ENCODE results near the gene PTH1R. TPM values are rescaled to one million over a fixed set of nuclear protein-coding genes. Genes with fewer than 3 reads are reported as not detected.

PTH1R gene
- total RNA-seq, 1 experiment from 2014 or later: 1.0 TPM

GRCh38 chr3:46852839-46853355 is 24.6 kb upstream of the PTH1R start:
- H3K23ac ChIP-seq (ENCODE audit: insufficient read length, low read depth, low read length): no peak overlapping the region
- Mint-ChIP-seq H3K4me3 (no peak overlapping the region), H3K9me3 (no peaks in the 10 kb centered on the region), H3K36me3 (ENCODE audit: insufficient read depth in 1 of 3, low read depth in 3 of 3) (no peaks in the 10 kb centered on the region), H3K27me3 (ENCODE audit: low read depth) (peaks cover 24% of the 10 kb centered on the region), H3K27ac (no peak overlapping the region), H3K4me1 (peaks cover 11 to 15% of the 10 kb centered on the region in 2 experiments)
- no peak overlapping the region for H3K4ac ChIP-seq (ENCODE audit: low read depth, low read length)
- H3K27me3 ChIP-seq (ENCODE audit: insufficient read depth, low read length): no peaks in the 10 kb centered on the region
- no peak overlapping the region for H2BK5ac ChIP-seq (ENCODE audit: insufficient read length, low read length)
- H4K20me1 ChIP-seq (ENCODE audit: control insufficient read depth, insufficient read depth, insufficient read length): no peaks in the 10 kb centered on the region
- H3K4me1 ChIP-seq (ENCODE audit: insufficient read depth, low read length): no peaks in the 10 kb centered on the region
- no peak overlapping the region for H3K18ac ChIP-seq (ENCODE audit: insufficient read length, low read depth, low read length)
- H3K79me2 ChIP-seq (ENCODE audit: insufficient read depth, low read length): no peaks in the 10 kb centered on the region
- no peak overlapping the region for H3K9ac ChIP-seq (ENCODE audit: extremely low read depth, insufficient read length, low read length)
- peak overlapping the region; percentile 33 for H4K8ac ChIP-seq (replicated peaks; ENCODE audit: insufficient read length, low read depth, low read length)
- H3K4me2 ChIP-seq (ENCODE audit: insufficient read depth, insufficient read length, low read length): no peak overlapping the region
- no peak overlapping the region for H3K27ac ChIP-seq (ENCODE audit: insufficient read length, low read depth, low read length)
- no CpG with 5 or more reads among the region's 2 CpGs for WGBS (ENCODE audit: extremely low coverage, insufficient read length, low lambda C conversion rate)
- no peak overlapping the region for H4K91ac ChIP-seq (ENCODE audit: insufficient read length, low read depth, low read length)
- H3K9me3 ChIP-seq (ENCODE audit: control insufficient read depth, low read depth, low read length): no peaks in the 10 kb centered on the region
- no peak overlapping the region for H3K56ac ChIP-seq (ENCODE audit: insufficient read length, low read depth, low read length)
- H2BK12ac ChIP-seq (ENCODE audit: insufficient read length, low read depth, low read length): no peak overlapping the region
- H3K14ac ChIP-seq (ENCODE audit: insufficient read depth, low read length): no peak overlapping the region
- H3K23me2 ChIP-seq (ENCODE audit: insufficient read length, low read depth, low read length, poor library complexity, severe bottlenecking): no peaks in the 10 kb centered on the region
- H2AK5ac ChIP-seq (ENCODE audit: insufficient read length, low read length): no peak overlapping the region
- no peak overlapping the region for H2BK120ac ChIP-seq (ENCODE audit: low read depth, low read length, poor library complexity, severe bottlenecking)
- H2BK15ac ChIP-seq (ENCODE audit: low read depth, low read length): no peak overlapping the region
- TF ChIP-seq CTCF (conservative IDR thresholded peaks at IDR 0.05): no peak
- no peaks in the 10 kb centered on the region for H3K79me1 ChIP-seq (ENCODE audit: insufficient read depth, low read depth, low read length, poor library complexity, severe bottlenecking)
- H2BK20ac ChIP-seq (ENCODE audit: low read depth, low read length, poor library complexity, severe bottlenecking): no peak overlapping the region
- DNase-seq: no peak
- H3T11ph ChIP-seq (ENCODE audit: low read length): no peak overlapping the region
- no peak overlapping the region for H4K5ac ChIP-seq (ENCODE audit: insufficient read length, low read depth, low read length)
- no peak overlapping the region for H2AFZ ChIP-seq (ENCODE audit: low read length)

Measured in H9 (cell line).